H54 (cell line): ENCODE data around the gene MGAT4D.
A peak's percentile ranks its signal among the peaks of the same experiment; 100 is the strongest.
"Not testable (repeated sequence)": the region's sequence is repeated elsewhere in the genome, so short reads cannot be mapped to it uniquely, and the experiment has no call there.

Experiments
- DNase-seq: peaks from one replicate; pipeline ENCODE4 v3.0.0; 2011; ENCODE audit warnings: low spot score, mixed read lengths; ENCODE audit not compliant: insufficient read length
- FAIRE-seq: peaks from 3 replicates; lab custom pipeline; 2011; peaks lifted over from hg19 to GRCh38; lab: Jason Lieb, UNC
- POLR2A ChIP-seq: IDR thresholded peaks from 2 replicates; pipeline ENCODE4 v1.6.1; 2011; ENCODE audit warnings: low read depth, mild to moderate bottlenecking, low read length

The MGAT4D gene

GRCh38 chr4:140497747-140498636 lies at the start of gene MGAT4D:
TSS of gene MGAT4D (minus strand) at chr4:140498293. CDS start at chr4:140498222, 71 bp downstream.
- no peak for TF ChIP-seq POLR2A
- FAIRE-seq (no peak), DNase-seq (no peak)

DNA sequence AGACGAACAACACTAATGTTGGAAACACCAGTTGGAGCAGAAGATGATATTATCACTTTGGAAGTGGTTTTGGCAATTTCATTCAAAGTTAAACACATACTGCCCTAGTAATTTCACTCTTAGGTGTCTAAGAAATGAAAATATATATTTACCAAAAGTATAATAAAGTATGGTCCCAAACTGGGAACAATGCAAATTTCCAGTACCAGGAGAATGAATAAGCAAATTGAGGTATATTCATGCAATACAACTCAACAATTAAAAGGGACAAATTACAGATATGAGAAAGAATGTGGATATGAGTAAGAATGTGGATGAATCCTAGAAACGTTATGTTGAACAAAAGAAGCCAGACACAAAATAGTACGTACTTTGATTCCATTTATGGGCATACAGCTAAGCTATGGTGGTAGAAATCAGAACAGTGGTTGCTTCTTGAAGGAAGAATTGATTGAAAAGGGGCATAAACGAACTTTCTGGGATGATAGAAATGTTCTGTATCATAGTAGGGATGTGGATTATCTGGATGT lies 35.9 kb upstream of the MGAT4D start:
- DNase-seq, result no peak
- TF ChIP-seq POLR2A, result no peak
- FAIRE-seq, result no peak

DNA sequence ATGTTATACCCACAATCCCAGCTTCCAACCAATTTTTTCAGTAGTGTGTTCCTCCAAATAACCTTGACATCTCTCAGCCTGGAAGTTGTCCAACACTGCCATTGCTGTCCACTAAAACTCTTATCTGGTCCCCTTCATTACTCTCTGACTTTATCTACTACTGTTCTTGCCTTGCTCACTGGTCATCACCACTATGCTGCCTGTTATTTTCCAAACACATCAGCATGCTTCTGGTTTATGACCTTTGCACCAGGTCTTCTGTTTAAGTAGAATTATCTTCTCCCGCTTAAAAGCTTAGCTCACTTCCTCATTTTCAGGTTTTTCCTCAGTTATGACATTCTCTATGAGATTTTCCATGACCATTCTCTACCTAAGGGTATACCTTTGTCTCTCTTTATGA lies 31.3 kb upstream of the MGAT4D start:
- DNase-seq, result no peak
- no peak for FAIRE-seq
- TF ChIP-seq POLR2A, result no peak

DNA sequence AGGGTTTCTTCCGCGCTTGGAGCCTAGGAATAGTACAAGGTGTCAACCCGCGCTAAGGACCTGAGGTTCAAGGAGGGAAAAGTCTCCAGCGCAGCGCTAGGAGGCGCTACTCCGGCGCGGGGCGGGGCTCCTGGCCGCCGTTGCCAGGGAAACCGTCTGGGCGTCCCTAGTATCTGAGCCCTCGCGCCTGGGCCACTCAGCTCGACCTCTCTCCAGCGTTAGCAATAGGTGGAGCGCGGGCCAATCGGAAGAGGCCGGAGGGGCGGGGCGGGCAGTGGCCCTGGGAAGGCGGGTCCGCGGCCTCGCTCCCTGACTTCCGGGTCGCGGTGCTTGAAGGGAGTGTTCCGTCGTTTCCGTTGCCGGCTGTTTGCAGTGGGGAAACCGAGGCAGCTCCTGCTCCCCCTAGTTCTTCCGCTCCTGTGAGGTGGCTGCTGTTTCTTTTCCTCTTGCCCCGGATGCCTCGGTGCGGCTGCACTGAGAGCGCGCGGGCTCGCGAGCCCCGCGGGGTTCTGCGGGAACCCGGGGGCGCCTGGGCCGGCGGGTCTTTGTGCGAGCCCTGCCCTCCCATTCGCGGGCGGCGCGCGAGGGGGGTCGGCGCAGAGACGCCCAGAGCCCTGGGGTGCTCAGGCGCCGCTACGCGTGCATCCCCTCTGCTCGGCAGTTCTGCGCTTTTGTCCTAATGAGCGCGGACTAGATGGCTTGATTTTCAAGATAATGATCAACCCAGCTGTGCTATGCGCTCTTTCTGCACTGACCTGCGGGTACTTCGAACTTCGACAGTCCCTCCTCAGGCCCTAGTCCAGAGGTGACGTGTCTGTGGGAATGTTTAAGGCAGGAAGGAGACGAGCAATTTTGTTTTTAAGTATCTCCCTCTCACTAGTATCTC lies 26.0 kb upstream of the MGAT4D start, which contains the start of gene ELMOD2:
Gene ELMOD2, plus strand, starts transcription at position 312 of the 886 bp plus-strand sequence. CDS start 1,261 bp downstream, outside the sequence.
- FAIRE-seq, result peak; percentile 66
- DNase-seq, result peak; percentile 77
- peak; percentile 82 for TF ChIP-seq POLR2A

- no peak for TF ChIP-seq POLR2A
- FAIRE-seq (no peak), DNase-seq (no peak)
Observed at GRCh38 chr4:140523370-140523856, 25.3 kb upstream of the MGAT4D start.

GRCh38 chr4:140515423-140515822 lies 17.3 kb upstream of the MGAT4D start:
- FAIRE-seq (no peak), DNase-seq (no peak)
- TF ChIP-seq POLR2A, result no peak

DNA sequence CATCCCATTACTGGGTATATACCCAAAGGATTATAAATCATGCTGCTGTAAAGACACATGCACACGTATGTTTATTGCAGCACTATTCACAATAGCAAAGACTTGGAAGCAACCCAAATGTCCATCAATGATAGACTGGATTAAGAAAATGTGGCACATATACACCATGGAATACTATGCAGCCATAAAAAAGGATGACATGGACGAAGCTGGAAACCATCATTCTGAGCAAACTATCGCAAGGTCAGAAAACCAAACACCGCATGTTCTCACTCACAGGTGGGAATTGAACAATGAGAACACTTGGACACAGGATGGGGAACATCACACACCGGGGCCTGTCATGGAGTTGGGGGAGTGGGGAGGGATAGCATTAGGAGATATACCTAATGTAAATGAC lies 15.7 kb upstream of the MGAT4D start:
- not testable (repeated sequence) for DNase-seq, FAIRE-seq

DNA sequence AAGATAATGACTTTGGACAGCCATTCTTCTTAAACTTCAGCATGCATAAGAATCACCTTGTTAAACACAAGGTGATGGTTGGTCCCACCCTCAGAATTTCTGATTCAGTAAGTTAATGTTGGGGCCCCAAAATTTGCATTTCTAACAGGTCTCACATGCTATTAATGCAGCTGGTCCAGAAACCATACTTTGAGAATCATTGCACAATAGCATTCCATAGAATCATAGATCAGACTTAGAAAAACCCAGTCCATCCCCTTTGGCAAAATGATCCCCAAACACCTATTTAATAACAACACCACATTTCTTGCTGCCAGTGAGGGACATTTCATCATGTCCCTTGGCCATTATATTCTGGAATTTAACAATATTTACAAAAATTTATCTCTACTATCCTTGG lies 6.2 kb upstream of the MGAT4D start:
- TF ChIP-seq POLR2A, result no peak
- FAIRE-seq (no peak), DNase-seq (no peak)

DNA sequence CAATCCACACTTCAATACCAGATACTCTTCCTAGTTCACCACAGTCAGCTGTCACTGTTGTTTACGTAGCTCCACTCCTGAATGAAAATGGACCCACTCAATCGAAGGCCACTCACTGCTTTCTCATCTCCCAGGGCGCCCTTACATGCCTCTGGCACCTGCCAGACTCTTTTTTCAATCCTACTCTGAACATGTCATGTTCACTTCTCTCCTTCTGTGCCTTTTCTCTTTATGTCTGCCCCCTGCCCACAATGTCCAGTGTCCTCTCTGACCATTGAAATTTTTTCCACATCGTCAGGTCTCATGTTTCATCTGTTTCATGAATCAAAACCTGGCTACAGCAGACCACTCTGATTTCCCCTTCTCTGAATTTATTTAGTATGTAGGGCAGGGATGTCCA lies 1.3 kb upstream of the MGAT4D start:
- no peak for DNase-seq
- no peak for FAIRE-seq
- no peak for TF ChIP-seq POLR2A

DNA sequence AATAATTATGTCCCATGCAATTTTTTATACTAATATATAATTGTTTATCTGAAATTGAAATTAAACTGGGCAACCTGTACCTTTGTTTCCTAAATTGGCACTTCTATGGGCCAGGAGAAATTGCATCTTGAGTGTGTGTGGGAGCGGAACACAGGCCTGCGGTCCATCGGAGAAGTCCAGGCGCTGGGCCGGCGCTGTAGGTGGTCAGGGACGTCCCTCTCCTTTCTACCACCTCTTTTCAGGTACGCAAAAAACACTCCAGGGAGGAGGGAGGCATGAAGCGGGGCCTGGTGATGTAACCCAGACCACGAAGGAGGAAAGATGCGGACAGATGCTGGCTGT lies 717 bp downstream of the MGAT4D start:
- TF ChIP-seq POLR2A, result no peak
- DNase-seq (no peak), FAIRE-seq (no peak)

DNA sequence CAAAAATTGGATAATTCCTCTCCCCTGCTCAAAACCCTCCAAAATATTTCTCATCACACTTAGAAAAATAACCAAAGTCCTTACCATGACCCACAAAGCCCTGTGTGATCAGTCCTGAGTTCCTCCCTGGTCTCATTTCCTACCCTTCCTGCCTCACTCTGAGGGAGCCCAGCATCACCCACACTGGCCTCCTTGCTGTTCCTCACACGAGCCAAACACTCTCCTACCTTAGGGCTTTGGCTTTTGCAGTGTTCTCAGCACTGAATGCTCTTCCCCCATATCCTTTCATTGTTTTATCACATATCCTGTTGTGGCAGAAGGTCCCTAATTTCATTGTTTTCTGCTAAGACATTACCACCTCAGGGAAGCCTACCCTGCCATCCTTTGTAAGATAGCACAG lies 12.2 kb downstream of the MGAT4D start:
- DNase-seq (no peak), FAIRE-seq (no peak)
- no peak for TF ChIP-seq POLR2A

GRCh38 chr4:140483445-140483844 lies 14.6 kb downstream of the MGAT4D start:
- no peak for DNase-seq
- no peak for FAIRE-seq
- no peak for TF ChIP-seq POLR2A

GRCh38 chr4:140472156-140472555 lies 25.9 kb downstream of the MGAT4D start:
- DNase-seq, result no peak
- TF ChIP-seq POLR2A, result no peak
- no peak for FAIRE-seq

- no peak for FAIRE-seq
- no peak for TF ChIP-seq POLR2A
- no peak for DNase-seq
Observed at GRCh38 chr4:140469791-140470733, 28.0 kb downstream of the MGAT4D start.
